OCI-LY7 (cell line): Measurements from ENCODE around the gene ATP5PD. TPM values are rescaled to one million over a fixed set of nuclear protein-coding genes. Genes with fewer than 3 reads are reported as not detected.

ENCODE experiments used
- BruUV-seq: library from RNA; stranded (reverse); fragments of 400-500 nt; replicated peaks from 2 replicates; lab custom pipeline; 2021; lab: Mats Ljungman, UMichigan
- CTCF ChIA-PET: fragments of 300-600 bp; sonication (Branson Sonifier 250); formaldehyde crosslinking; loops from one replicate; lab custom pipeline; 2022; ENCODE audit warnings: antibody characterized with exemption; ENCODE audit not compliant: unreplicated experiment; lab: Charles Lee
- POLR2A ChIA-PET: fragments of 300-600 bp; sonication (Branson Sonifier 250); formaldehyde crosslinking; loops from one replicate; lab custom pipeline; 2022; ENCODE audit warnings: antibody characterized with exemption; lab: Charles Lee
- DNase-seq: peaks from one replicate; pipeline ENCODE4 v3.0.0-alpha.2; 2015; ENCODE audit warnings: low spot score
- H2AFZ ChIP-seq: fragments of 200-600 bp; sonication (generic), shearing (Covaris generic); 2 replicates; pipeline ENCODE4 v1.6.1; 2014; ENCODE audit warnings: mild to moderate bottlenecking, antibody characterized with exemption, low read length, moderate library complexity
- H3K27ac ChIP-seq: fragments of 200-600 bp; sonication (generic); 2 replicates; pipeline ENCODE4 v1.5.1; 2014; ENCODE audit warnings: mixed run types, low read depth, mild to moderate bottlenecking, moderate library complexity, low read length, inconsistent platforms; ENCODE audit not compliant: poor library complexity, severe bottlenecking
- H3K36me3 ChIP-seq: fragments of 200-600 bp; sonication (generic); 2 replicates; pipeline ENCODE4 v1.6.1; 2014; ENCODE audit warnings: mild to moderate bottlenecking, antibody characterized with exemption, low read length, moderate library complexity, mixed read lengths; ENCODE audit not compliant: insufficient read depth
- H3K4me1 ChIP-seq: fragments of 200-600 bp; sonication (generic); 2 replicates; pipeline ENCODE4 v1.5.1; 2014; ENCODE audit warnings: mild to moderate bottlenecking, low read length; ENCODE audit not compliant: insufficient read depth, poor library complexity, severe bottlenecking
- H3K4me2 ChIP-seq: fragments of 200-600 bp; sonication (generic); 2 replicates; pipeline ENCODE4 v1.6.1; 2014; ENCODE audit warnings: mild to moderate bottlenecking, low read length
- H3K4me3 ChIP-seq: fragments of 200-600 bp; sonication (generic); 2 replicates; pipeline ENCODE4 v1.5.1; 2014; ENCODE audit warnings: mild to moderate bottlenecking, low read depth, low read length; ENCODE audit not compliant: poor library complexity, severe bottlenecking
- H3K79me2 ChIP-seq: fragments of 200-600 bp; sonication (generic); 2 replicates; pipeline ENCODE4 v1.6.1; 2016; ENCODE audit warnings: low read depth, mild to moderate bottlenecking, low read length, moderate library complexity, mixed read lengths; ENCODE audit not compliant: insufficient read depth
- H3K9me2 ChIP-seq: fragments of 200-600 bp; sonication (generic); 2 replicates; pipeline ENCODE4 v1.6.1; 2016; ENCODE audit warnings: mild to moderate bottlenecking, low read length, mixed read lengths; ENCODE audit not compliant: insufficient read depth
- H3K9me3 ChIP-seq: fragments of 200-600 bp; sonication (generic); 2 replicates; pipeline ENCODE4 v1.6.1; 2014; ENCODE audit warnings: mild to moderate bottlenecking, mixed run types, low read length, mixed read lengths
- H4K20me1 ChIP-seq: fragments of 200-600 bp; sonication (generic); 2 replicates; pipeline ENCODE4 v1.6.1; 2014; ENCODE audit warnings: mild to moderate bottlenecking, antibody characterized with exemption, low read length, moderate library complexity, mixed read lengths; ENCODE audit not compliant: insufficient read depth
- EZH2phosphoT487 ChIP-seq: fragments of 200-600 bp; sonication (generic); IDR thresholded peaks from 2 replicates; pipeline ENCODE4 v1.6.1; 2018; ENCODE audit warnings: low read depth, borderline replicate concordance, mild to moderate bottlenecking, mixed run types, antibody characterized with exemption, low read length, moderate library complexity, mixed read lengths
- intact Hi-C: fragments of 100-400 bp; cut with micrococcal nuclease; formaldehyde crosslinking; loops from one replicate; pipeline ENCODE4 v1.10.0; 2022; ENCODE audit not compliant: unreplicated experiment
- total RNA-seq, 2 experiments: library from RNA; depleted of rRNA in 1 of 2; stranded (reverse); fragments of >200 nt in 1 of 2; shearing (Covaris generic) in 1 of 2; gene quantifications; 2 replicates each; pipeline ENCODE4 v1.2.3, GENCODE V29; 2014 to 2022
- TF ChIP-seq, protein P1 (sequence below): fragments of 200-600 bp; sonication (generic); conservative IDR thresholded peaks from 2 replicates; pipeline ENCODE4 v1.5.1; 2014; ENCODE audit warnings: mild to moderate bottlenecking, antibody characterized with exemption, low read length, moderate library complexity, mixed read lengths

Gene ATP5PD
- total RNA-seq, 2 experiments from 2014 or later = 301 to 317 TPM

- H4K20me1 ChIP-seq = no peaks in the 10 kb centered on the region
- ChIA-PET POLR2A (interaction anchor here (0.5 to 1.1 kb wide), 5 partner anchors 10 to 360 kb away, joined by 3 to 4 read pairs (median 3); no protein-coding TSS in a partner anchor), CTCF (no interaction called here)
- H3K4me2 ChIP-seq = no peak overlapping the region
- H3K27ac ChIP-seq = no peak overlapping the region
- no peaks in the 10 kb centered on the region for H3K4me1 ChIP-seq
- peaks cover 5% of the 10 kb centered on the region for H3K36me3 ChIP-seq
- intact Hi-C loops = no loop called here
- no peaks in the 10 kb centered on the region for H3K9me2 ChIP-seq
- BruUV-seq = no TSS peak
- no peaks in the 10 kb centered on the region for H3K9me3 ChIP-seq
- TF ChIP-seq EZH2phosphoT487 = no peak
- TF ChIP-seq, protein P1, sequence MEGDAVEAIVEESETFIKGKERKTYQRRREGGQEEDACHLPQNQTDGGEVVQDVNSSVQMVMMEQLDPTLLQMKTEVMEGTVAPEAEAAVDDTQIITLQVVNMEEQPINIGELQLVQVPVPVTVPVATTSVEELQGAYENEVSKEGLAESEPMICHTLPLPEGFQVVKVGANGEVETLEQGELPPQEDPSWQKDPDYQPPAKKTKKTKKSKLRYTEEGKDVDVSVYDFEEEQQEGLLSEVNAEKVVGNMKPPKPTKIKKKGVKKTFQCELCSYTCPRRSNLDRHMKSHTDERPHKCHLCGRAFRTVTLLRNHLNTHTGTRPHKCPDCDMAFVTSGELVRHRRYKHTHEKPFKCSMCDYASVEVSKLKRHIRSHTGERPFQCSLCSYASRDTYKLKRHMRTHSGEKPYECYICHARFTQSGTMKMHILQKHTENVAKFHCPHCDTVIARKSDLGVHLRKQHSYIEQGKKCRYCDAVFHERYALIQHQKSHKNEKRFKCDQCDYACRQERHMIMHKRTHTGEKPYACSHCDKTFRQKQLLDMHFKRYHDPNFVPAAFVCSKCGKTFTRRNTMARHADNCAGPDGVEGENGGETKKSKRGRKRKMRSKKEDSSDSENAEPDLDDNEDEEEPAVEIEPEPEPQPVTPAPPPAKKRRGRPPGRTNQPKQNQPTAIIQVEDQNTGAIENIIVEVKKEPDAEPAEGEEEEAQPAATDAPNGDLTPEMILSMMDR = peak; percentile 76
- no peaks in the 10 kb centered on the region for H3K79me2 ChIP-seq
- DNase-seq = peak; percentile 41
- no peak overlapping the region for H3K4me3 ChIP-seq
- H2AFZ ChIP-seq = no peak overlapping the region
These were observed 23.0 kb upstream of the ATP5PD start for GRCh38 chr17:75069783-75070182.

- no peak for DNase-seq
- CTCF ChIA-PET = no interaction called here
- H3K4me3 ChIP-seq = no peak overlapping the region
- H3K9me3 ChIP-seq = no peaks in the 10 kb centered on the region
- no peak overlapping the region for H2AFZ ChIP-seq
- intact Hi-C loops = no loop called here
- no peaks in the 10 kb centered on the region for H3K4me1 ChIP-seq
- no peaks in the 10 kb centered on the region for H3K9me2 ChIP-seq
- BruUV-seq = no TSS peak
- TF ChIP-seq, protein P1 = no peak
- no peak for TF ChIP-seq EZH2phosphoT487
- no peak overlapping the region for H3K4me2 ChIP-seq
- H3K27ac ChIP-seq = no peak overlapping the region
- H3K36me3 ChIP-seq = peaks cover 16% of the 10 kb centered on the region
- H4K20me1 ChIP-seq = no peaks in the 10 kb centered on the region
- H3K79me2 ChIP-seq = no peaks in the 10 kb centered on the region
- POLR2A ChIA-PET = interaction anchor here (0.5 to 0.7 kb wide), 2 partner anchors 32 to 514 kb away, joined by 3 to 4 read pairs; no protein-coding TSS in a partner anchor
These were observed 22.0 kb upstream of the ATP5PD start for GRCh38 chr17:75068750-75069149.

- Histone ChIP-seq H3K9me2 (no peaks in the 10 kb centered on the region), H3K4me2 (no peak overlapping the region), H2AFZ (no peak overlapping the region), H4K20me1 (no peaks in the 10 kb centered on the region), H3K36me3 (peaks cover 25% of the 10 kb centered on the region), H3K79me2 (no peaks in the 10 kb centered on the region), H3K4me3 (no peak overlapping the region), H3K27ac (no peak overlapping the region), H3K4me1 (no peaks in the 10 kb centered on the region), H3K9me3 (no peaks in the 10 kb centered on the region)
- TF ChIP-seq, protein P1 = no peak
- no peak for TF ChIP-seq EZH2phosphoT487
- DNase-seq = no peak
- no TSS peak for BruUV-seq
- CTCF ChIA-PET = no interaction called here
- intact Hi-C loops = no loop called here
- POLR2A ChIA-PET = no interaction called here
These were observed 21.1 kb upstream of the ATP5PD start for GRCh38 chr17:75067856-75068255.
